Uterus (tissue), 4 donors: ENCODE data around the gene PLXNA2. TPM values are rescaled to one million over a fixed set of nuclear protein-coding genes. Genes with fewer than 3 reads are reported as not detected.
A peak's percentile ranks its signal among the peaks of the same experiment; 100 is the strongest.

Source experiments
- DNase-seq, 2 donors: peaks; one replicate each; pipeline ENCODE4 v3.0.0-alpha.2; 2019 to 2020
- H3K27ac ChIP-seq, 2 donors: fragments of 200-600 bp; sonication (generic); 1 replicate in 1 of 2; 2 replicates in 1 of 2; pipeline ENCODE4 v1.5.1; 2016 to 2018
- H3K27me3 ChIP-seq, 2 donors: fragments of 200-600 bp; sonication (generic); one replicate each; pipeline ENCODE4 v1.5.1; 2018 to 2019; ENCODE audit warnings: control low read depth in 1 of 2
- H3K36me3 ChIP-seq, 2 donors: fragments of 200-600 bp; sonication (generic); one replicate each; pipeline ENCODE4 v1.5.1; 2019; ENCODE audit warnings: control low read depth in 1 of 2
- H3K4me1 ChIP-seq, 2 donors: fragments of 200-600 bp; sonication (generic); one replicate each; pipeline ENCODE4 v1.5.1; 2018 to 2019; ENCODE audit warnings: control low read depth in 1 of 2
- H3K4me3 ChIP-seq, 2 donors: fragments of 200-600 bp; sonication (generic); 1 replicate in 1 of 2; 2 replicates in 1 of 2; pipeline ENCODE4 v1.5.1; 2018 to 2019; ENCODE audit warnings: mild to moderate bottlenecking in 1 of 2
- H3K9me3 ChIP-seq, 2 donors: fragments of 200-600 bp; sonication (generic); one replicate each; pipeline ENCODE4 v1.5.1; 2019; ENCODE audit warnings: control low read depth in 1 of 2
- POLR2A ChIP-seq, 2 donors: fragments of 450-650 bp; IDR thresholded peaks; one replicate each; pipeline ENCODE4 v1.6.1; 2016; ENCODE audit warnings: antibody characterized with exemption in 2 of 2, mild to moderate bottlenecking in 1 of 2, moderate library complexity in 1 of 2
- intact Hi-C: fragments of 100-400 bp; cut with DNase I; formaldehyde crosslinking; loops from one replicate; pipeline ENCODE4 v1.15.1; 2023; ENCODE audit warnings: low total_unique reads
- total RNA-seq, 4 donors: library from RNA; depleted of rRNA in 3 of 4; stranded (reverse); fragments of >200 nt in 3 of 4; gene quantifications; one replicate each; pipeline versions ENCODE4 v1.1.0 to v1.2.4, GENCODE V29; 2014 to 2023
- TF ChIP-seq, protein P1 (sequence below), 4 experiments: fragments of 200-600 bp in 2 of 4; fragments of 450-650 bp in 2 of 4; sonication (generic) in 2 of 4; IDR thresholded peaks; one replicate each; pipeline ENCODE4 v1.5.1; 2016 to 2019; ENCODE audit warnings: antibody characterized with exemption in 4 of 4, mild to moderate bottlenecking in 2 of 4, moderate library complexity in 1 of 4
- donor health status: DM: yes; HTN: yes; CAD: no.

Gene PLXNA2
- total RNA-seq, 4 donors from 2014 or later, result 5.4 to 94.5 (median 9.5) TPM

DNA sequence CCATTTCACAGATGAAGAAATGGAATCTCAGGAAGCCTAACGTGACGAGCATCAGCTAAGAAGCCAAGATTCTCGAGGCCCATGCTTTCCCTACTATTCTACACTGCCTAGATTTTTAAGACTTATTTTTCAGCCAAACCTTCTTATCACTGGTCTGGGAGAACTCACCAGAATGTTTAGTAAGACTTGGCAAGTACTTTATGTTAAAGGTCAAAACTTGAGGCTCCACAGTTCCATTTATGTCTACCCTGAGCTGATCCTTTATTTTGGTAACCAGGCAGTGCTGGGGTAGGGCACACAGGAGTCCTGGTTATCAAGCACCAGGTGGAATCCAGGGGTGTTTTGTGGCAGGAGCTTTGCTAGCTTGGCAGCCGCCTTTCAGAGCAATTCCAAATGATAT lies 16.8 kb downstream of the PLXNA2 start:
- no peak for TF ChIP-seq POLR2A (IDR thresholded peaks at IDR 0.05)
- TF ChIP-seq, protein P1, sequence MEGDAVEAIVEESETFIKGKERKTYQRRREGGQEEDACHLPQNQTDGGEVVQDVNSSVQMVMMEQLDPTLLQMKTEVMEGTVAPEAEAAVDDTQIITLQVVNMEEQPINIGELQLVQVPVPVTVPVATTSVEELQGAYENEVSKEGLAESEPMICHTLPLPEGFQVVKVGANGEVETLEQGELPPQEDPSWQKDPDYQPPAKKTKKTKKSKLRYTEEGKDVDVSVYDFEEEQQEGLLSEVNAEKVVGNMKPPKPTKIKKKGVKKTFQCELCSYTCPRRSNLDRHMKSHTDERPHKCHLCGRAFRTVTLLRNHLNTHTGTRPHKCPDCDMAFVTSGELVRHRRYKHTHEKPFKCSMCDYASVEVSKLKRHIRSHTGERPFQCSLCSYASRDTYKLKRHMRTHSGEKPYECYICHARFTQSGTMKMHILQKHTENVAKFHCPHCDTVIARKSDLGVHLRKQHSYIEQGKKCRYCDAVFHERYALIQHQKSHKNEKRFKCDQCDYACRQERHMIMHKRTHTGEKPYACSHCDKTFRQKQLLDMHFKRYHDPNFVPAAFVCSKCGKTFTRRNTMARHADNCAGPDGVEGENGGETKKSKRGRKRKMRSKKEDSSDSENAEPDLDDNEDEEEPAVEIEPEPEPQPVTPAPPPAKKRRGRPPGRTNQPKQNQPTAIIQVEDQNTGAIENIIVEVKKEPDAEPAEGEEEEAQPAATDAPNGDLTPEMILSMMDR (IDR thresholded peaks at IDR 0.05), result no peak
- H3K27me3 ChIP-seq, result no peaks in the 10 kb centered on the region
- peak in 1 of 2 donors; percentile 65 for DNase-seq
- H3K4me3 ChIP-seq, result no peak overlapping the region
- H3K9me3 ChIP-seq, result no peaks in the 10 kb centered on the region
- H3K36me3 ChIP-seq, result no peaks in the 10 kb centered on the region
- intact Hi-C loops, result no loop called here
- H3K27ac ChIP-seq, result peak overlapping the region; percentile 75 to 83
- H3K4me1 ChIP-seq, result peaks cover 19 to 24% of the 10 kb centered on the region in 2 donors

DNA sequence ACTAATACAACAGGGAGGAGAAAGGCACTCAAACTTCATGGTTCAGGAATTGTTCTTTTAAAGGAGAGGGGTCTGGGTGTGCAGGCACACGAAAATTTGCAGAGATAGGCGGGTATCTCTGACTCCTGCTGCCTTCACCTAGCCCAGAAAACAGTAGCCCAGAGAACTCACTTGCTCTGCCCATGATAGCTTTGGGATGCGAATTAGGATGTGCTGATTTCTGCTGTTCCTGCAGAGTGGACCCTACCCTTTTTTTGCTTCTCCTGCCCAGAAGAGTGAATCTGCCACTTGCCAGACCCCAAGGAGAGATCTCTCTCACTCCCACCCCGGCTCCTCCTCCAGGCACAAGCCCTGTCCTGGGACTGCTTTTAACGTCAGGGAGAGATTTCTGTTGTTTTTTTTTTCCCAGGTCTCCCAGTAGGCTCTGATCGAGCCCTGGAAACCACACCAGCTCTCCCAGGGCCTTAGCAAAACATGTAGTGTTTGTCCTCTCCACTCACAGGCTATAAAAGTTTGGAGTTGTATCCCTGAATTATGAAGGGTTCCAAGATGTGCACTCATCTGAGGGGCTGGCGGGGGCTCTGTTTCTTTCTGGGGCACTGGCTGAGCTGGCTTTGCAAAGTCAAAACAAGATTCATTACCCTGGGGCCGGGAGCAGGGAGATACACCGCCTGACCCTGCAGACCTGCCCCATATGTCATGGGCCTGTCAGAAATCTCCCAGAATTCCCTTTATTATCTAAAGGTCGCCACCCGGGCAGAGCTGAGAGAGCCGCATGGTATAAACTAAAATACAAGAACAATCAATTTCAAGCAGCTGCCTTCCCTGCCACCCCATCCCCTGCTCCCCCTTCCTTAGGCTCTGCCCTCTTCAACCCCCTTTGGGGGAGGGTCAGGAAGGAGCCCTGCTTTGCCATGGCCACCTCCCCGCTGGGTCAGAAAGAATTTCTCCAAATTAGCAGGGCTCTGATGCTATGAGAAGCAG lies 17.9 kb downstream of the PLXNA2 start:
- intact Hi-C loops, result no loop called here
- peak; percentile 56 to 75 for DNase-seq
- Histone ChIP-seq H3K27me3 (no peaks in the 10 kb centered on the region), H3K4me3 (no peak overlapping the region), H3K36me3 (no peaks in the 10 kb centered on the region), H3K27ac (peak overlapping the region; percentile 75 to 83), H3K9me3 (no peaks in the 10 kb centered on the region), H3K4me1 (peaks cover 14 to 16% of the 10 kb centered on the region in 2 donors)
- TF ChIP-seq POLR2A (IDR thresholded peaks at IDR 0.05), result no peak
- TF ChIP-seq, protein P1 (IDR thresholded peaks at IDR 0.05), result no peak

DNA sequence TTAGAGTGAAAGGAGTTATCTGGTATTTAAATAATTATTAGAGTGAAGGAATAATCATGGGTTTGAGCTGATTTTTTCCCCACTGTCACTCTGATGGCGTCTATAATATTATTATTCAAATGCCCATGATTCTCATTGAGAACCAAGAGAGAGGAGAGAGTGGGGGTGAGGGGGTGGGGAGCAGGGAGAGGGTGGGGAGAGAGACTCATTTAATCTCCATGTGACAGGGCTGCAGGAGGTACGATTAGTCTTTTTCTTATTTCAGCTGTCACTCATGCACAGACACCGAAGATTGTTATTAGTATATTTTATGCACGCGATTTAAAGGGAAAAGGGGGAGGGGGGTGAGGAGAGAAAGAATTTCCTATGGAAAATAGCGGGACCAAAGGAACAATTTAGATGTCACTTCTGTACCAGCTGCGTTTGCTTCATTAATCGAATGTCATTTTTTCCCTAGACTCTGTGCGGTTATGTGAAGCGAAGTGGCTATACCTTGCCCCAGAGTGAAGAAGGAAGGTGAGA lies 19.9 kb downstream of the PLXNA2 start:
- Histone ChIP-seq H3K4me1 (peaks cover 13 to 31% of the 10 kb centered on the region in 2 donors), H3K9me3 (no peaks in the 10 kb centered on the region), H3K27me3 (no peaks in the 10 kb centered on the region), H3K36me3 (no peaks in the 10 kb centered on the region), H3K4me3 (no peak overlapping the region), H3K27ac (peak overlapping the region in 1 of 2 donors; percentile 83)
- intact Hi-C loops, result no loop called here
- no peak for DNase-seq
- TF ChIP-seq, protein P1 (IDR thresholded peaks at IDR 0.05), result no peak
- no peak for TF ChIP-seq POLR2A (IDR thresholded peaks at IDR 0.05)

DNA sequence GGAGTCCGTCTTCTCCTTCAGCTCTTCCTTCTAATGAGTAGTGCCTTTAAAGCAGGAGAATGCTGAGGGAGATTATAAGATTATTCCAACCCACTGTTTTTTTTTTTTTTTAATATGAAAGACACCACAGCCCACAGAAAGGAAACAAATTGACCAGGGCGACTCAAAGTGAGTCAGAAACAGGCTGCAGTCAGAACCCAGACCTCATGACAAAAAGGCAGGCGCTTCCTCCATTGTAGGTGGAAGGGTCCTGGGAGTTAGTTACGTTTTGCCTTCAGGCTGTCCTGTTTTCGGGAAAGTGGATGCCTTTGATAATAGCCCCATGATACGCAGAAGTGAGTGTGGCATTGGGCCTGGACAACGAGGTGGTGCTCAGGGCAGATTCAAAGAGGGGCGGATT lies 21.0 kb downstream of the PLXNA2 start:
- intact Hi-C loops, result no loop called here
- Histone ChIP-seq H3K27me3 (no peaks in the 10 kb centered on the region), H3K9me3 (no peaks in the 10 kb centered on the region), H3K27ac (peak overlapping the region in 1 of 2 donors; percentile 16), H3K36me3 (no peaks in the 10 kb centered on the region), H3K4me1 (peaks cover 16 to 40% of the 10 kb centered on the region in 2 donors), H3K4me3 (no peak overlapping the region)
- TF ChIP-seq, protein P1 (IDR thresholded peaks at IDR 0.05), result no peak
- TF ChIP-seq POLR2A (IDR thresholded peaks at IDR 0.05), result no peak
- no peak for DNase-seq
